ENCODE results near the gene RPL4.
A peak's percentile ranks its signal among the peaks of the same experiment; 100 is the strongest.
"Not testable (repeated sequence)": the region's sequence is repeated elsewhere in the genome, so short reads cannot be mapped to it uniquely, and the experiment has no call there.

Gene RPL4

GRCh38 chr15:66504563-66505429 lies at the start of gene RPL4, which contains the start of gene ZWILCH:
RPL4 (minus strand) TSS chr15:66504855; CDS start chr15:66504790, 65 bp downstream.
ZWILCH (plus strand) TSS chr15:66505326; CDS start chr15:66505339, 13 bp downstream.
- DNase-seq = peak; percentile 91

DNA sequence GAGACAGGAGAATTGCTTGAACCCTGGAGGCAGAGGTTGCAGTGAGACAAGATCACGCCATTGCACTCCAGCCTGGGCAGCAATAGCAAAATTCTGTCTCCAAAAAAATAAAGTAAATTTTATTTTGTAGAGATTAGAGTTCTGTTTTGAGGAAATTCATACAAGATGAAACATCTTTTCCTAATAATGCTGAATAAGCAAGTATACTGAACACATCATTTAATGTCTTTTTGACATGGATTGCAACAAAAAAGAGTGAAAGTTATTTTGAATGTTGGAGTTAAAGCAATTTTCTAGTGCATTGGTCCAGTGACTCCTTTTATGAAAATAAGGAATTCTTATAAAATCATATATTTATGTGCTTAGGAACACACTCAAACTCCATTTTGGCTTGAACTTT lies 40.6 kb upstream of the RPL4 start:
- no peak for DNase-seq

DNA sequence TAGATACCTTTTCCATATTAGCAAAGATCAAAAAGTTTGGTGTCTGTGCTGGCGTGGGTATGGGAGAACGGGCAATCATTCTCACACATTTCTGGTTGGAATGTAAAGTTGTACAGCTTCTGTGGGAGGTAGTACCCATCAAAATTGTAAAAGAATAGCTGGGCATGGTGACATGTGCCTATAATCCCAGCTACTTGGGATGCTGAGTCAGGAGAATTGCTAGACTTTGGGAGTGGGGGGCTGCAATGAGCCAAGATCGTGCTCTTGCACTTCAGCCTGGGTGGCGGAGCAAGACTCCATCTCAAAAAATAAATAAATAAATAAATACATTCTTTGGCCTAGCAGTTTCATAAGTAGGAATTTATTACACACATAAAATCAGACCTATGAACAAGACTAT lies 38.2 kb upstream of the RPL4 start:
- DNase-seq = no peak

- DNase-seq = no peak
Observed at GRCh38 chr15:66535056-66535455, 30.4 kb upstream of the RPL4 start.

- DNase-seq = no peak
Observed at GRCh38 chr15:66524838-66525237, 20.2 kb upstream of the RPL4 start.

GRCh38 chr15:66523926-66524325 lies 19.3 kb upstream of the RPL4 start:
- DNase-seq = no peak

DNA sequence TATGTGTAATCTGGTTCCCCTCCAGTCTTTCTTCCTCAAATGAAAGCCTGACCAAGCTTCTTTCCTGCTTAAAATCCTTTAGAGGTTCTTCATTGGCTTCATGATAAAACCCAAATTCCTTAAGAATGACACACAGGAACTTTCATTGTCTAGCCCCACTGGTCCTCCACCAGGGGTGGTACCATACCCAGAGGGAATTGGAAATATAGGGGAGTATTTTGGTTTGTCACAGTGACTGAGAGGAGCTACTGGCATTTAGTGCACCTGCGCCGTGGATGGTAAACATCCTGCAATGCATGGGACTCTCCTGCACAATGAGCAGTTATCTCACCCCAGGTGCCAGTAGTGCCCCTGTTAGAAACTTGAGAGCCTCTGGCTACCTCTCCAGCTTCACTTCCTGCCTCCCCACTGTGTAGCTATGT lies 11.3 kb upstream of the RPL4 start:
- DNase-seq = no peak

DNA sequence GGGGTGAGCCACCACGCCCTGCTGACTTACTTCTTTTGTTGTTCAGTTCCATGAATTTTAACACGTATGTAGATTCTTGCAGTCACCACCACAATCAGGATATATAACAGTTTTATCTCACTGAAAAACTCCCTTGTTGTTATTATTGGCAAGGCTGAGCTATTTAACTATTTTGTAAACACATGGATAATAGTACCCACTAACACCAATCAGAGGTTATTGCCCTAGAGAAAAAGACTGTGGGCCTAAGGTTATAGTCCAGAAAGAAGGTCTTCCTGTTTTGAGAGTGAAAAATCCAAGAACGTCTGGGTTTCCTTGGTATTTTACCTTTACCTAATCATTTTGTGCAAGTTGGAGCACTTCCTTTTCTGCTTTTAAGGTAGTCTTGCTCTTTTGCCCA lies 9.9 kb upstream of the RPL4 start:
- DNase-seq = no peak

DNA sequence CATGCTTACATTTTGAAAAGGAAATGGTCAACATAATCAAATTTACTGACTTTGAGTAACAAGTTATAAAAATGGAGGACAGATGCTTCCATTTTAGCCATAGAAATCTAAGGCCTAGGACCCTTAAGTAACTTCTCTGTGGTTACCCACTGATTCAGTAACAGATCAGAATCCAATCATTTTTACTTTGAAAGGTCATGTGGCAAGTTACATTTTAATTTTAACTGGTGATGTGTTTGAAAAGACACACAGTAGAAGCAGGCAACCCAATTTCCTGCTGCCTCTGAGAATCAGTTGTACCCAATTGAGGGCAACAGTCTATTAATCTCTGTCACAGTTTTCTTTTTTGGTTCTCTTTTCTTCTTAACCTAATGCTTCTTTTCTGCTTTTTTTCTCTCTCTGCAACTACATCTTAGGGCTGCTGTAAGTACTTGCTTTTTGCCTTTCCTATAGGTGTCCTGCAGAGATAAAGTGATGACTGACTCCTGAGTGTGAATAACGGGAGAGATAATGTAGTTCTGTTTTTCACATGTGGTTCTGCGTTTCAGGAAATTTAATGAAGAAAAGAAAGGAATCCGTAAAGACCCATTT lies 3.7 kb upstream of the RPL4 start:
- DNase-seq = no peak

DNA sequence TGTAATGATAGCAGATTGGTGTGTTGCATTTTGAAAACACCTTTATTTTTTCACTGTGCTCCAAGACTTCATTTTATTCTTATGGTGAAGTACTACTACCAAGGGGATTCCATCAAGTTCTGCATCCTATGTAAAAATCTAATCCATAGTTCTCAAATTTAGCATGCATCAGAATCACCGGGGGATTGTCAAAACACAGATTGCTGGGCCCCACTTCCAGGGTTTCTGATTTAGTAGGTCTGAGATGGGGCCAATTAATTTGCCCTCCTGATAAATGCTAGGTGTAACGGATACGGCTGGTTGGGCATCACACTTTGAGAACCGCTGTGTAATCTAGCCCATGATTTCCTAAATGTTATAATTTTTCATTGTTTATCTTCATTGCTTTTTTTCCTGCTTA lies 1.2 kb upstream of the RPL4 start:
- DNase-seq = no peak

GRCh38 chr15:66505430-66505811 lies 766 bp upstream of the RPL4 start:
- no peak for DNase-seq

DNA sequence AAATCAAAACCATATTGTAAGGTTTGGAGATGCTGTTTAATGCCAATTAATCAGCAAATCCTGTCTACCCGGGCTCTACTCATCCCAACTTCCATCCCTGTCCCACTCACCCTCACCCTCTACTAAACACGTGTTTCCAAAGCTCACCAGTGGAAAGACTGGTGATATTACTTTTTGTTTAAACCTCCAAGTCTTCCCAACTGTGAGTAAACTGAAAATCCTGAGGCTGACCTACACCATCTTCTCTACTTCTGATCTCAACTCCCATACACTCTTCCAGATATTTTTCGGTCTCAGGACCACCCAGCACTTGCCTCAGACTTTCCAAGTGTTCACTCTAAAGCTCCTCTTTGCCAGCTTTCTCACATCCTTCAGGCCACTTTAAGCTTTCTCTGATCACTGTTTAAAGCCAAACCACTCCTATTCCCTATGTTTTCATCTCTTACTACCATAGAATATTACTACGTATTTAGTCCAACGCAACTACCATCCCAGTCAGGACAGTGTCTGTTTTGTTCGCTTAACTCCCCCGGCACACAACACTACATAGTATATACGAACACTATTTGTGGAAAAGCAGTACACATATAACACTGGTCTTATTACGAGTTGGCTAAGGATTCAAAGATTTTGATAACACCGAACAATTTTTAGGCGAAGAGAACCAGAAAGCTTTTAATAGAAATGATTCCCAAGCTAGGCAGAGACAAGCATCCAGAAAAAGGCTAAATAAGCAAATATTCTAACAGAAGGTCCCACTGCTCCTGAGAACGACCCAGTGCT lies 684 bp downstream of the RPL4 start:
- no peak for DNase-seq

DNA sequence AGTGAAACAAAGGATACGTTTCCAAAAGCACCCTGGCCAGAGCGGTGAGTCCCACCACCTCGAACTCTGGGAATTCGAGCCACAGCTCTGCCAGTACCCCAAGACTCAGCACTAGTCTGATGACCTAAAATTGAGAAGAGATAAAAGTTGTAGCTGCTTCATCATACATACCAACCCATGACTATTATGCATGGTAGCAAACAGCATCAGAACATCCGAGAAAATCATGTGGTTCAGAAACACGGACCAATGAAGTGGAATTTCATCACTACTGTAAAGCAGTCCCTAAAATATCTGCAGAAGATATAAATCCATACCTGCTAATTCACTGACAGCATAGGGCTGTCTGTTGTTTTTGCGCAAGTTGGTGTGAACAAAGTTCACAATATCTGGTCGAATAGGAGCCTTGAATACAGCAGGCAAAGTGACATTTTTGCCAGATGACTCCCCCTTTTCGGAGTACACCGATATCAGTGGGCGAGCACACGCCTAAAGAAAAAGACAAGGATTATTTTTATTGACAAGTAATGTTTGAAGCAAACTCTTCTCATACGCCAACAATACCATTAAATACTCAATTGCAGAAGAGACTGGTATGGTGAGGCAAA lies 1.5 kb downstream of the RPL4 start:
- DNase-seq = not testable (repeated sequence)

- DNase-seq = no peak
Observed at GRCh38 chr15:66502491-66502890, 2.2 kb downstream of the RPL4 start.

- not testable (repeated sequence) for DNase-seq
Observed at GRCh38 chr15:66500346-66500745, 4.3 kb downstream of the RPL4 start.

DNA sequence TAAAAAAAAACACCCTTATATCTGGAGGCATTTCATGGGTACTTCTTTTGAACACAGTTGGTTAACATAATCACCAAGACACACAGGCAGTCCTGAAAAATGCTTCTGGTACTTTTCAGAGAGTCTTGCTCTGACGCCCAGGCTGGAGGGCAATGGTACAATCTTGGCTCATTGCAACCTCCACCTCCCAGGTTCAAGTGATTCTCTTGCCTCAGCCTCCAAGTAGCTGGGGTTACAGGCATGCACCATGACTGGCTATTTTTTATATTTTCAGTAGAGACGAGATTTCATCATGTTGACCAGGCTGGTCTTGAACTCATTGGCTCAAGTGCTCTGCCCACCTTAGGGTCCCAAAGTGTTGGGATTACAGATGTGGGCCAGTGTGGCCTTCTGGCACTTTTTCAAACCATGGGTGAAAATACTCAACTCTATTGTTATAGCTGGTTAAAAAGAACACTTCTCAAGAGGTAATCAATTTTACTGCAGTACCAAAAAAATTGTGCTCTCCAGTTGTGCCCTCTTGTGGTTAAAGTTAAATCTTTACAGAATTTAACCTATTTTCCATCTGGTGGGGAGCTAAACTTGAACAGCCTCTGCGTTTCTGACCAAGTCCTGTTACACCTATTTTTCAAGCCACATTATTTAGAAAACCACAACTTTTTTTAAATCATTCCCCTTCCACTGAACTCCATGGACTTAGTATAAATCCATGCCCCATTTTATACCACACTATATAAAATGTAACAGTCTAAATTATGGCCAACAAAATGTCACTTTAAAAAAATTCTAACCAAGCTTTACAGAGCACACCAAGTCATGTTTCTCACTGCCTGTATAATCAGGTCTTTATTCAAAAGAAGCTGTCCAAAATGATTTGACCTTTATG lies 5.9 kb downstream of the RPL4 start:
- peak; percentile 73 for DNase-seq

GRCh38 chr15:66497502-66498455 lies 6.9 kb downstream of the RPL4 start, which contains the start of gene SNAPC5:
SNAPC5 (minus strand) TSS chr15:66497762; CDS start chr15:66497731, 31 bp downstream.
- DNase-seq = peak; percentile 96

DNA sequence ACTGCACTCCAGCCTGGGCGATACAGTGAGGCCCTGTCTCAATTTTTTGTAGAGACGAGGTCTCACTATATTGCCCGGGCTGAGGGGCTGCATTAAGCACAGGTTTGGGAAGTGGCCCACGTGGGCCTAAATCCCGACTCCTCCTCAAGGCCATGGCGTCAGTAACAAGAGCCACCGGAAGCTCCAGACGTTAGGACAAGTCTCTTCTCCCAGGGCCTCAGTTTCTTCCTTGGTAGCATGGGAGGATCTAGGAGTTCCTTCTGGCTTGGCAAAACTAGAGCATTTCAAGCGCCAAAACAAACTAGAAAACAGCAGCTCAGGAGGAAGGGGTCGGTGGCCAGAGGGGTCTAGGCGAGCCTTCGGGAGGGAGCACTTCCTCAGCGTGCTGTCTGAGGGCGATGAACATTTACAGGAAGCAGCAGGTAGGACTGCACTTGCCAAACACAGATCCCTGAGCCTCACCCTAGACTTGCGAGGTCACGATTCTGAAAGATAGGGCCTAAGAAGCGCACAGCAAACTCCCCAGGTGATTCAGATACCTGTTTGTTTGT lies 7.6 kb downstream of the RPL4 start:
- DNase-seq = peak; percentile 55

- DNase-seq = no peak
Observed at GRCh38 chr15:66494262-66494661, 10.4 kb downstream of the RPL4 start.

- DNase-seq = no peak
Observed at GRCh38 chr15:66491846-66492245, 12.8 kb downstream of the RPL4 start.
